HG03354 (cell line): ENCODE data around the gene PRKAG3.
"Not testable (repeated sequence)": the region's sequence is repeated elsewhere in the genome, so short reads cannot be mapped to it uniquely, and the experiment has no call there.

Experiments
- ATAC-seq: cut with Tn5 transposase; IDR thresholded peaks from one replicate; pipeline ENCODE4 v1.9.1; 2021; ENCODE audit warnings: mild to moderate bottlenecking; ENCODE audit not compliant: unreplicated experiment, poor library complexity, severe bottlenecking

The PRKAG3 gene

GRCh38 chr2:218849721-218850120 lies 18.1 kb upstream of the PRKAG3 start:
- no peak for ATAC-seq

GRCh38 chr2:218846963-218847362 lies 15.4 kb upstream of the PRKAG3 start:
- ATAC-seq: not testable (repeated sequence)

GRCh38 chr2:218844334-218844733 lies 12.7 kb upstream of the PRKAG3 start:
- not testable (repeated sequence) for ATAC-seq

- no peak for ATAC-seq
Observed at GRCh38 chr2:218839888-218840287, 8.3 kb upstream of the PRKAG3 start.

GRCh38 chr2:218839430-218839829 lies 7.8 kb upstream of the PRKAG3 start:
- no peak for ATAC-seq

- no peak for ATAC-seq
Observed at GRCh38 chr2:218837495-218837894, 5.9 kb upstream of the PRKAG3 start.

GRCh38 chr2:218834685-218835084 lies 3.1 kb upstream of the PRKAG3 start:
- ATAC-seq: no peak

GRCh38 chr2:218833023-218833609 lies 1.5 kb upstream of the PRKAG3 start:
- no peak for ATAC-seq

- no peak for ATAC-seq
Observed at GRCh38 chr2:218832520-218832919, 917 bp upstream of the PRKAG3 start.

GRCh38 chr2:218832081-218832480 lies 478 bp upstream of the PRKAG3 start:
- no peak for ATAC-seq

GRCh38 chr2:218830526-218831306 lies 887 bp downstream of the PRKAG3 start:
- no peak for ATAC-seq

- ATAC-seq: no peak
Observed at GRCh38 chr2:218829868-218830451, 1.6 kb downstream of the PRKAG3 start.

- ATAC-seq: no peak
Observed at GRCh38 chr2:218828477-218828778, 3.2 kb downstream of the PRKAG3 start.

GRCh38 chr2:218827701-218828476 lies 3.7 kb downstream of the PRKAG3 start:
- ATAC-seq: no peak

- no peak for ATAC-seq
Observed at GRCh38 chr2:218826791-218827190, 4.8 kb downstream of the PRKAG3 start.

GRCh38 chr2:218824004-218824403 lies 7.6 kb downstream of the PRKAG3 start:
- no peak for ATAC-seq

GRCh38 chr2:218823196-218823855 lies 8.3 kb downstream of the PRKAG3 start:
- no peak for ATAC-seq

GRCh38 chr2:218822622-218823021 lies 9.0 kb downstream of the PRKAG3 start:
- ATAC-seq: no peak

GRCh38 chr2:218821605-218822211 lies 9.9 kb downstream of the PRKAG3 start:
- no peak for ATAC-seq
